Mesothelial cell of epicardium (in vitro differentiated cells): Measurements from ENCODE around the gene KLHDC8B. TPM values are rescaled to one million over a fixed set of nuclear protein-coding genes. Genes with fewer than 3 reads are reported as not detected.

ENCODE experiments used
- DNase-seq, 2 experiments: peaks; one replicate each; pipeline ENCODE4 v3.0.0; 2021; ENCODE audit warnings: low spot score in 2 of 2; ENCODE audit not compliant: unreplicated experiment in 2 of 2
- H3K27ac Mint-ChIP-seq: 2 replicates; pipeline ENCODE4 v1.8.0; 2021; ENCODE audit warnings: mixed read lengths
- H3K27me3 Mint-ChIP-seq: 2 replicates; pipeline ENCODE4 v1.8.0; 2021; ENCODE audit warnings: low read depth, mixed read lengths
- H3K36me3 Mint-ChIP-seq: 2 replicates; pipeline ENCODE4 v1.8.0; 2021; ENCODE audit warnings: mixed read lengths
- H3K4me1 Mint-ChIP-seq: 2 replicates; pipeline ENCODE4 v1.8.0; 2021; ENCODE audit warnings: mixed read lengths
- H3K4me3 Mint-ChIP-seq: 2 replicates; pipeline ENCODE4 v1.8.0; 2021; ENCODE audit warnings: mild to moderate bottlenecking, moderate library complexity, mixed read lengths
- H3K9me3 Mint-ChIP-seq: 2 replicates; pipeline ENCODE4 v1.8.0; 2021; ENCODE audit warnings: mixed read lengths
- total RNA-seq: library from RNA; stranded (reverse); gene quantifications from 3 replicates; pipeline ENCODE4 v1.2.1, GENCODE V29; 2021
- TF ChIP-seq, protein P1 (sequence below): fragments of 200-600 bp; sonication (generic); IDR thresholded peaks from one replicate; pipeline ENCODE4 v1.5.0; 2021; ENCODE audit warnings: antibody characterized with exemption; ENCODE audit not compliant: unreplicated experiment

The KLHDC8B gene
- total RNA-seq, 1 donor from 2014 or later: 55.5 TPM

DNA sequence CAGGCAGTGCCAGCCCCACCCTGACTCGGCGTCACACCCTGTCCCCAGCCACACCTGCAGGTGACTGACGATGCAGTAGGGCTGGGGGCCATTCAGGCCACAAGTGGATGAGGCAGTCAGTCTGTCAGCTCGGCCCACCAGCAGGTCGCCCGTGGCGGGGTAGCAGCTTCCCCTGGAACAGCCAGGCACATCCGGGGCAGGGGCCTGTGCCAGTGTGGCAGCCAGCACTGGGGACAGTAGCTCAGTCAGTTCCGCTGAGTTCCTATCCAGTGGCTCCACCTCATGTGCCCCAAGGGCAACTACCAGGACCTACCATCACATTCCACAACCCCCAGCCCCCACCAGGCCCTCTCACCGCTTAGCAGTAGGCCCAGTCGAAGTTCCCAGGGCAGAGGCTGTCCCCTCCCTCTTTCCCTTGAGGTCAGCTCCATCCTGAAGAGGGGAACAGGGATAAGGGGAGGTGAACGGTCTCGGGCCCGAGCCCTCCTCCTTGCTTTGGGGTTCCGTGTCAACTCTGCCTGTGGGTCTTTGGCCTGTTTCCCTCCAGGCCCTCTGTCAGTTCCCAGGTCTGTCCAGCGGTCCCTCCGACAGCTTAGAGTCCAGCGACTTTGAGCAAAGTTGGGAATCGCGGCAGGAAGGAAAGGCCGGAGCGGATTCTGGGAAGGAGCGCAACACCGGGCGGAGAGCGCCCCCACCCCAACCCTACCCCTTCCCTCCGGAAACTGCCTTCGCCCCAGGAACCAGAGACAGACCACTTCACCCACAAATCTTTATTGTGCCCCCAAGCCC, 38.8 kb upstream of the KLHDC8B start, which contains the start of gene LAMB2:
TSS of gene LAMB2 (minus strand) at position 614 of the 789 bp plus-strand sequence. CDS start at position 431, 183 bp downstream.
- TF ChIP-seq, protein P1, sequence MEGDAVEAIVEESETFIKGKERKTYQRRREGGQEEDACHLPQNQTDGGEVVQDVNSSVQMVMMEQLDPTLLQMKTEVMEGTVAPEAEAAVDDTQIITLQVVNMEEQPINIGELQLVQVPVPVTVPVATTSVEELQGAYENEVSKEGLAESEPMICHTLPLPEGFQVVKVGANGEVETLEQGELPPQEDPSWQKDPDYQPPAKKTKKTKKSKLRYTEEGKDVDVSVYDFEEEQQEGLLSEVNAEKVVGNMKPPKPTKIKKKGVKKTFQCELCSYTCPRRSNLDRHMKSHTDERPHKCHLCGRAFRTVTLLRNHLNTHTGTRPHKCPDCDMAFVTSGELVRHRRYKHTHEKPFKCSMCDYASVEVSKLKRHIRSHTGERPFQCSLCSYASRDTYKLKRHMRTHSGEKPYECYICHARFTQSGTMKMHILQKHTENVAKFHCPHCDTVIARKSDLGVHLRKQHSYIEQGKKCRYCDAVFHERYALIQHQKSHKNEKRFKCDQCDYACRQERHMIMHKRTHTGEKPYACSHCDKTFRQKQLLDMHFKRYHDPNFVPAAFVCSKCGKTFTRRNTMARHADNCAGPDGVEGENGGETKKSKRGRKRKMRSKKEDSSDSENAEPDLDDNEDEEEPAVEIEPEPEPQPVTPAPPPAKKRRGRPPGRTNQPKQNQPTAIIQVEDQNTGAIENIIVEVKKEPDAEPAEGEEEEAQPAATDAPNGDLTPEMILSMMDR: no peak
- DNase-seq: peak in 1 of 2 experiments; percentile 75
- no peaks in the 10 kb centered on the region for H3K27me3 Mint-ChIP-seq
- H3K9me3 Mint-ChIP-seq: no peaks in the 10 kb centered on the region
- peak within 1 kb of the TSS; percentile 92 for H3K4me3 Mint-ChIP-seq
- peaks cover 14% of the 10 kb centered on the region for H3K4me1 Mint-ChIP-seq
- peaks cover 16% of the 10 kb centered on the region for H3K36me3 Mint-ChIP-seq
- peak within 1 kb of the TSS; percentile 97 for H3K27ac Mint-ChIP-seq

DNA sequence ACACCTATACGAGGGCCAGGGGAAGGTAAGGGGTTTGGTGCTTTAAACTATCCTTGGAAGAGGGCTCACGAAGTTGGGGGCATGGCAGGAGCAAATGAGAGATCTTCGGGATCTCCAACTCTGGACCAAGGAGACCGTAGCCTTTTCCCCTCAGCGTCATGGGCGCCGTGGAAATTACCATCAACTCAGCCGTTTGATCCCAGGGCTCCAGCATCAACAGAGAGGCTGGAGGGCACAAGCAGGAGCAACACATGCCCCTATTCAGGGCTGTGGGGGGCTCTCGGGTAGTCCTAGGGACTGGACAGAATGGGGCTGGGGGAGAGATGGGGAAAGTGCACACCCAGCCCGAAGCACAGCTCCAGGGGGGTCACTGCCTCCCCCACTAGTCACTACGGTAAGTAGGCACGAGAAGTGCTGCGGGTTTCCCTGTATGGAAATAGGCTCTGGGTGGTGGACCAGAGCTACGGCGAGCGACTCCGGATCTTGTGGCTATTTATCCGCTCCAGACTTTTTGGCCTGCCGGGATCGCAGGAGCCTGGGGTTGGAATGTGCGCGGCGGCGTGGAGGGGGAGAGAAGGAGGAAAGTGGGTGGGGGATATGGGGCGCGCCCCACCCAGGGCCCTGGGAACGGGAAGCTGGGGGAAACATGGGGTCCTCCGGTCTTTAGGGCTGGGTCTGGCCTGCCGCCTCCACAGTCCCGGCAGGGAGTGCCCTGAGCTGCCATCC, 38.0 kb upstream of the KLHDC8B start:
- H3K9me3 Mint-ChIP-seq: no peaks in the 10 kb centered on the region
- H3K27ac Mint-ChIP-seq: peak overlapping the region; percentile 97
- TF ChIP-seq, protein P1: no peak
- H3K4me1 Mint-ChIP-seq: peaks cover 14% of the 10 kb centered on the region
- DNase-seq: peak; percentile 64 to 80
- H3K4me3 Mint-ChIP-seq: peak overlapping the region; percentile 92
- peaks cover 11% of the 10 kb centered on the region for H3K36me3 Mint-ChIP-seq
- H3K27me3 Mint-ChIP-seq: no peaks in the 10 kb centered on the region

DNA sequence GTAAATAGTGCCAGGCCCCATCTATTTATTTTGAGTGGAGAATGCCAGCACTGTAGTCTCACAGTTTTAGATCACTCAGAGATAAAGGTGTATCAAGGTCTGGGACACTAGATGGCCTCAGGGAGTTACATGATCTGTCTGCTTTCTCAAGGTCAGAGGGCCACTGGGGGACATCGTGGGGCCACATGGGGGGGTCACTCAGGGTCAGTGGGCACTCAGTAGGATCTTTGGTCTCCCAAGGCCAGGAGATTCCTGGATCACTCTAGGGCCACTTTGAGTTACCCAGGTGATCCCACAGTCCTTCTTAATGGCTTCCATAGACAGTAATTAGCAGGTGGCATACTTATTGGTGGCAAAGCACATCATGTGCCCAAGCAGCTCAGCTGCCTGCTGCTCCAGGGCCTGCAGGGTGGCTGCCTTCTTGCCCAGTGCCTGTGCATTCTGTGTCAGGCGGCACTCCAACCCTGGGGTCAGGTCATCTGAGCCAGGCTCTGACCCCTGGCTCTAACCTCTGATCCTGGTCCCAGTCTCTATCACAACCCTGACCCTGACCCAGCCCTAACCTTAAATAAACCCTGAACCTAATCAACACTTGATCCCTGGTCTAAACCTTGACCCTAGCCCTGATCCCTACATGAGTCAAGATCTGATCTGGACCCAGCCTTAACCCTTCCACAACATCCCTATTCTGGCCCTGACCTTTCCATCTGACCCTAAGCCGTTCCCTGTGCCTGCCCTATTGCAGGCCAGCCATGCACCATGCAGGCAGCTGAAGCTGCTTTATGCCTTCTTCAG, 36.7 kb upstream of the KLHDC8B start:
- Mint-ChIP-seq H3K36me3 (peaks cover 4% of the 10 kb centered on the region), H3K9me3 (no peaks in the 10 kb centered on the region), H3K27me3 (no peaks in the 10 kb centered on the region), H3K27ac (peak overlapping the region; percentile 59), H3K4me1 (peaks cover 14% of the 10 kb centered on the region), H3K4me3 (peak overlapping the region; percentile 92)
- DNase-seq: no peak
- TF ChIP-seq, protein P1: no peak

DNA sequence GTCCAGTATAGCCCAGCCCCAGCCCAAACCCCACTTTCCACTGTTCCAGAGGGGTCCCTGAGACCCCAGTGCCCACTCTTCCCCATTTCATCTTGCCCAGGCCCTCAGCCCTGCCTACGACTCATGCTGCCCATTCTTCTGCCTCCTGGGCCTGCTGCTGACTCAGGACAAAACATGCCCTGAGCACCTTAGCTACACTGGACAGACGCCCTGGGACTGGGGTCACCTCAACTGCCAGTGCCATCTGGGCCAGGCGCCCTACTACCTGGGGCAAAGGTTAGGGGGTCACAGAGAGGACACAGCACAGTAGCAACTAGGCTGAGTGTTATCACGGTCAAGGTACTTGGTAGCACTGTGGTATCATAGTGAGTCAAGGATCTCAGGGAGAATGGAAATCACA, 35.9 kb upstream of the KLHDC8B start:
- peaks cover 2% of the 10 kb centered on the region for H3K27me3 Mint-ChIP-seq
- H3K36me3 Mint-ChIP-seq: peaks cover 3% of the 10 kb centered on the region
- no peak overlapping the region for H3K4me3 Mint-ChIP-seq
- peaks cover 14% of the 10 kb centered on the region for H3K4me1 Mint-ChIP-seq
- no peak for DNase-seq
- peaks cover 5% of the 10 kb centered on the region for H3K9me3 Mint-ChIP-seq
- H3K27ac Mint-ChIP-seq: peak overlapping the region; percentile 40
- TF ChIP-seq, protein P1: no peak

DNA sequence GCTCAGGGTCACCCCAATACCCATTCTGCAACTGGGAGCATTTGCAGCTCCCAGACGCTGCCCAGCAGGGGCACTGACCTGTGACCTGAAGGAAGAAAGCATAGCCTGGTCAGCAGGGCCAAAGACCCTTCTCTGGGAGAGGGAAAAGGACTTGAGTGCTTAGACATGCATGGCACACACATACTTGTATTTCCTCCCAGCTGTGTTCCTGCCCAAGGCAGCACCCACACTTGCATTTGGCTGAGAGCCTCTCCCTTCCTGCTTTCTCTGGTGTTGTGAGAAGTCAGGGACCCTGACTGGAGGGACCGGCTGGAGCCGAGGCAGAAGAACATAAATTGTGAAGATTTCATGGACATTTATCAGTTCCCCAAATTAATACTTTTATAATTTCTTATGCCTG, 31.3 kb upstream of the KLHDC8B start:
- H3K27ac Mint-ChIP-seq: no peak overlapping the region
- DNase-seq: no peak
- no peak overlapping the region for H3K4me3 Mint-ChIP-seq
- no peaks in the 10 kb centered on the region for H3K36me3 Mint-ChIP-seq
- TF ChIP-seq, protein P1: no peak
- H3K9me3 Mint-ChIP-seq: peaks cover 23% of the 10 kb centered on the region
- H3K4me1 Mint-ChIP-seq: no peaks in the 10 kb centered on the region
- peaks cover 2% of the 10 kb centered on the region for H3K27me3 Mint-ChIP-seq
